Activated T-cell treated with anti-CD3 and anti-CD28 coated beads for 24 hours (primary cell): ENCODE data around the gene PARK7.
A peak's percentile ranks its signal among the peaks of the same experiment; 100 is the strongest.
"Not testable (repeated sequence)": the region's sequence is repeated elsewhere in the genome, so short reads cannot be mapped to it uniquely, and the experiment has no call there.

Source experiments
- DNase-seq: peaks from one replicate; pipeline ENCODE4 v3.0.0-alpha.2; 2020; ENCODE audit warnings: low read depth

Gene PARK7

DNA sequence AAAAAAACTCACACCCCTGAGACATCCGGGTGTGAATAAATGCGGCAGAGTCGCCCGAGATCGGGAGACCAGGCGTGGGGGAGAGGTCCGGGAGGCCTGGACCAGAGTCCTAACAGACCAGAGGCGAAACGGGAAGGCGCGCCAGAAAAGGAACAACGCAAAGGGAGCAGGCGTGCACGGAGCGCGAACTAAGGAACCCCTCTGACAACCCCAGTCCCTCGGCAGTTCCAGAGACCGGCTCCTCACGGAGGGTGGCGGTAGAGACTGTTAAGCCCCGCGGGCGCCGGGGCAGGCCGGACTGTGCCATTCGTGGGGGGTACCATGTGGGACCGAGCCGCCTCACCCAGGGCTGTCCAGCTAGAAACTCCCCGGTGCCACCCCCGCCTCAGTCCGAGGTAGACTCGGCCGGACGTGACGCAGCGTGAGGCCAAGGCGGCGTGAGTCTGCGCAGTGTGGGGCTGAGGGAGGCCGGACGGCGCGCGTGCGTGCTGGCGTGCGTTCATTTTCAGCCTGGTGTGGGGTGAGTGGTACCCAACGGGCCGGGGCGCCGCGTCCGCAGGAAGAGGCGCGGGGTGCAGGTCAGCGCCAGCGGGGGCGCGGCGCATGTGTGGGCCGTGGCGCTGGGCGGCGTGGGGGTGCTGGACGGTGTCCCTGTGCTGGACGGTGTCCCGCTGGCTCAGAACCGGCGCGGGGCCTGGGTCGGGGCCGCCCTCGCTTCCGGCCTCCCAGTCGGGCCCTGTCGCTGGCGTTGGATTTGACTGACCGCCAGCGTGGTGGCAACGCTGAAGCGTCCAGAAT lies at the start of gene PARK7:
PARK7 (plus strand) TSS at position 496 of the 798 bp plus-strand sequence. CDS start 1,075 bp downstream, outside the sequence.
- peak; percentile 100 for DNase-seq

GRCh38 chr1:7912145-7912544 lies 49.4 kb upstream of the PARK7 start:
- no peak for DNase-seq

DNA sequence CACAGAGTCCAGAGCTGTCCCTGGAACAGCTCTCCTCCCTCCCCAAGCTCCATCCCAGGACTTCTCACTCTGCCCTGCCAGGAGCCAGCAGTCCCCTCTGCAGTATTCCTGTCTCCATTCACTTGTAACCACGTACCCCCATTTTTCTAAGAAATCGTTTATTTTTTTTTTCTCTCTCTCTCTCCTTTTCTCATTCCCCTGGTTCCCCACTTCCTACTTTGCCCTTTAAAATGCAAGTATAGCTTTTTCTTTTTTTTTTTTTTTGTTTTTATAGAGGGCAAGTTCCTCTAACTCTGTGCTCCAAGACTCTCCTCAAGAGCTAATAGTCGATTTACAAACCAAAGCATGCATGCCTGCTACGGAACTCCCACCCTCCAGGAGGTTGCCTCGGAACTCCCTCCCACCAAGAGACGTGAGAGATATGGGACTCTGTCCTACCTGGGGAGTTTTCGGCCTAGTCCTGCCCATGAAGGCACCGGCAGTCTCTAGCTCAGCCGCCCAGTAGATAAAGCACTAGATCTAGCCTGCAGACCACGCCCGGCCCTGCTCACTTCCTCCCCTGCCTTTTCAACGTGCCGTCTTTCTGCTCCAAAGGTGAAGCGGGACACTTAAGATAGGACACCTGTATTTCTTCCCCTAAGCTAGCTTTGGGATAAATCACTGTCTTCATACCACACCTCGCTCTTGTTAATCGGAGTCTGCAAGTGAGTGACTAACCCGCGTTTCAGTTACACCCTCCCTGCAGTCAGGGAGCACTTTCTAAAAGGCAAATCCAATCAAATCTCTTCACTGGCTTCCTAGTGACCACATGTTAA lies 48.6 kb upstream of the PARK7 start:
- DNase-seq = no peak

DNA sequence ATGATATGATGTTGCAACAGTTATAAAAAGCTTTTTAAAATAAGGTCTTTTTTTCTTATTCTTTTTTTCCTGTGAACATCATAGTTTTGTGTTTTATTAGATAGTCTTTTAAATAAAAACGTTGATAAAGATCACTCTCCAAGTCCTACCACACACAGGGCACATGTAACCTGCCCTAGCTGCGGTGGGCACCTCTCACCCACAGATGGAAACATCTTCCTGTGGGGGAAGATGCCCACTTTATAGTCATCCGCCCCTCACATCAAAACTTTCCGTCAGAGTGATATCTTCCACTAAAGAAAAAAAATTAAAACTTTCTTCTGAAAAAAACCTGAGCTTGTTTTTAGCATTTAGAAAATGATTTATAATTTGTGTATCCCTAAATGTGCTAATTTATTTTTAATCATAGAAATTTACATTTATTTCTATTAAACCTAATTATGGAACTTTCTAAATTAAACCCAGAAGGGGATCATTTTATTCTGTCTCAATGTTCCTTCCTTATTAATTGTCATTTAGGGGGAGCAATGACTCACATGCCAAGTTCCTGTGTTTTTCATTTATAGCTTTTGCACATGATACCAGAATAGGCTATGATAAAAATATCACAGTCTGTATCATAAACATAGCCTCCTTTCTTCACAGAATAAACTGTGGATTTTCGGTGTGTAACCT lies 45.5 kb upstream of the PARK7 start:
- DNase-seq = peak; percentile 26

DNA sequence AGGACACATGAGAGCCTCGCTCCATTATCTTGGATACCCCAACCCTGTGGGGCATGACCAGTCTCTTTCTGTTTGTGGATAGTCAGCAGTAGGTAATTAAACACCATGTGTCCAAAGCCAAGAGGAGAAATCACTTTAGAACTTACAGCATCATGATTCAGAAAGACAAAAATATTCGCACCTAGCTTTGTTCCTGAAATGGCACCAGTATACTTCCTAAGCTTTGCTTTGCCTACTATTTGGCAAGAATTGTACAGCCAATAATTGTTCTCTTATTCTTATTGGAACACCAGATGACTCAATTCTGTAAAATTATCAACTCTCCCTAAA lies 45.0 kb upstream of the PARK7 start:
- no peak for DNase-seq

- not testable (repeated sequence) for DNase-seq
These were observed 43.5 kb upstream of the PARK7 start for GRCh38 chr1:7917971-7918370.

DNA sequence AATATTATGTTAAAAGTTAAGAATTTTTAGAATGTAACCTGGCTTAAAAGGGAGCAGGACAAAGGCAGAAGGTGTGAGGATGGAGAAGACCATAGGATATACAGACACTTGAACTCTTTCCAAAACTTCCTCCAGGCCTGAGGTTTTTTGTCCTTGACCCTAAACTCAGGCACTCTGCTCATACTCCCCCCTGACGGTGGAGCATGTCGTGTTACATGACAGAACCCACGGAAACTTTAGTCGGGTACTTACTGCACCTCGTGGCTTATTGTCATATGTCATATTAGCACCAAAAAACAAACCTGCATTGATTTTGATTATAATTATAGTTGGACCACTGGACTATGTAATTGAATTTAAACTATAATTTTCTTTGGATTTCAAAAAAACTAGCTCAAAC lies 41.6 kb upstream of the PARK7 start:
- DNase-seq = no peak

- DNase-seq = no peak
These were observed 39.7 kb upstream of the PARK7 start for GRCh38 chr1:7921796-7922195.

DNA sequence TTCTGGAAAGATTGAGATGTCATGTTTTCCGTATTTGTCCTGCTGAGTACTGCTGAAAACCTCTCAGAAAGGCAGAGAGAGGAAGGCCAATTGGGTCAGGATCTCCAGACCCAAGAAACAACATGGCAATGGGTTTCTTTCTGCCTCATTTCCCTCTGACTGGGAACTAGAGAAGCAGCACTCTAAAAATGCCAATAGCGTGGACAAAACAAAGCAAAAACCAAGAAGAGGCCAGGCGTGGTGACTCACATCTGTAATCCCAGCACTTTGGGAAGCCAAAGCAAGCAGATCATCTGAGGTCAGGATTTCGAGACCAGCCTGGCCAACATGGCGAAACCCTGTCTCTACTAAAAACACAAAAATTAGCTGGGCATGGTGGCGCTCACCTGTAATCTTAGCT lies 39.2 kb upstream of the PARK7 start:
- DNase-seq = no peak

- not testable (repeated sequence) for DNase-seq
These were observed 34.5 kb upstream of the PARK7 start for GRCh38 chr1:7927061-7927460.

- no peak for DNase-seq
These were observed 33.3 kb upstream of the PARK7 start for GRCh38 chr1:7928247-7928646.

GRCh38 chr1:7929637-7930036 lies 31.9 kb upstream of the PARK7 start:
- no peak for DNase-seq

GRCh38 chr1:7930645-7931445 lies 30.7 kb upstream of the PARK7 start:
- DNase-seq = no peak

GRCh38 chr1:7931446-7931812 lies 30.1 kb upstream of the PARK7 start:
- no peak for DNase-seq

DNA sequence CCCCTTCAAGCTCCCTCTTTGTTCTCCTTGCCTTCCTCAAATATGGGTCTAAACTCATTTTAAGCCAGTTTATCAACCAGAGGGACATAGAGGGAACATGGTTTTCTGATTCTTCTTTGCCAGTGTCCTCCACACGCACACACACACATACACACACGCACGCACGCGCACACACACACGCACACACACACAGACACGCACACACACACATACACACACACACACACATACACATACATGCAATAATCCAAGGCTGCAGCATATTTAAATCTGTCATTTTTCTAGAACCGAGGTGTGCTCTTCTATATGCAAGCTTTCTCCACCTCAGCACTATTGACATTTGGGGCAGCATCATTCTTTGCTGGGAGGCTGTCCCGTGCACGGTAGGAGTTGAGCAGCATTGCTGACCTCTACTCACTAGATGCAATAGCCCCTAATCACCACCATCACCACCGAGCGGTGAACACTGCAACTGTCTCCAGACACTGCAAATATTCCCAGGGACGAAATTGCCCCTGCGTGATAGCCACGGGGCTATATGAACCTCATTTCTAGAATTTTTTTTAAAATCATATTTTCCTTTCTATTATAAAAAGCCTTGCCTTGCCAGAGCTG lies 28.9 kb upstream of the PARK7 start:
- no peak for DNase-seq

- DNase-seq = no peak
These were observed 23.4 kb upstream of the PARK7 start for GRCh38 chr1:7938070-7938469.

- DNase-seq = no peak
These were observed 21.5 kb upstream of the PARK7 start for GRCh38 chr1:7940034-7940433.

DNA sequence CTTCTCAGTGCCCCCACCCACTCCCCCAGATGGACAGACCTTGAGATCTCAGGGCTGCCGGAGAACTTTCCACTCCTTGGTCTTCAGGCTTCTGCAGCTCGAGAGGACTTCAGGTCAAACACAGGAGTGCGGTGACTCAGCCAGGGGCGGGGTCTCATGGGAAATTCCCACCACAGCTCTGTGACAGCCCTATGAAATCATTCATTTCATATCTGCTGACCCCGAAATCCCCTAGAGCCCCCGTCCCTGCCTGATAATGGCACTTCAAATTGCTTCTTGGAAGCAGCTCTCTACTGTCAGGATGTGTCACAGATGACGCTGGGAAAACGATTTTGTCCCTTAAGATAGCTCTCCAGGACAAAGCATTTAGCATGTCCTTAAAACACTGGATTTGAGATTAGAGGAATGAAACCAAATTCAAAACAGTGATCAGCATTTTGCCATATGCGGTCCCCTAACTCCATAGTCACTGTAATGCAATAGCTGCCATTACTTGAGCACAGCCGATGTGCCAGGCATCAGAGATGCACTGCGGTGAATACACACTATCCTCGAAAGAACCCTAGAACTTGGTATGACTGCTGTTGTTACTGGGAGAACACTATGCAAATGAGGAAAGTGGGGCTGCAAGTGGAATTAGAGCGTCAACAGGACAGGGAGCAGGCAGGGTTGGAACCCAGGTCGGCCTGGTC lies 20.6 kb upstream of the PARK7 start, which contains the start of gene TNFRSF9:
TNFRSF9 (minus strand) TSS at position 95 of the 692 bp plus-strand sequence. CDS start 845 bp downstream, outside the sequence.
- peak; percentile 75 for DNase-seq

DNA sequence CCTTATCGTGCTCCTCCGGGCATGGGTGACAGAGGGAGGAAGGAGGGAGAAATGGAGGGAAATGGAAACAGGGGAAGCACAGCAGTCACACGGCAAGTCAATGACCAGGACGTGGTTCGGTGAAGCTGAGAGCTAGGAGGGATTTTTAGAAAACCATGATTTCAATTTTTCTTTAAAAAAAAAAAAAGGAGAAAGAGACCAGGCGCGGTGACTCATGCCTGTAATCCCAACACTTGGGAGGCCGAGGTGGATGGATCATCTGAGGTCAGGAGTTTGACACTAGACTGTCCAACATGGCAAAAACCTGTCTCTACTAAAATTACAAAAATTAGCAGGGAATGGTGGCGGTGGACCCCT lies 20.1 kb upstream of the PARK7 start:
- DNase-seq = no peak

DNA sequence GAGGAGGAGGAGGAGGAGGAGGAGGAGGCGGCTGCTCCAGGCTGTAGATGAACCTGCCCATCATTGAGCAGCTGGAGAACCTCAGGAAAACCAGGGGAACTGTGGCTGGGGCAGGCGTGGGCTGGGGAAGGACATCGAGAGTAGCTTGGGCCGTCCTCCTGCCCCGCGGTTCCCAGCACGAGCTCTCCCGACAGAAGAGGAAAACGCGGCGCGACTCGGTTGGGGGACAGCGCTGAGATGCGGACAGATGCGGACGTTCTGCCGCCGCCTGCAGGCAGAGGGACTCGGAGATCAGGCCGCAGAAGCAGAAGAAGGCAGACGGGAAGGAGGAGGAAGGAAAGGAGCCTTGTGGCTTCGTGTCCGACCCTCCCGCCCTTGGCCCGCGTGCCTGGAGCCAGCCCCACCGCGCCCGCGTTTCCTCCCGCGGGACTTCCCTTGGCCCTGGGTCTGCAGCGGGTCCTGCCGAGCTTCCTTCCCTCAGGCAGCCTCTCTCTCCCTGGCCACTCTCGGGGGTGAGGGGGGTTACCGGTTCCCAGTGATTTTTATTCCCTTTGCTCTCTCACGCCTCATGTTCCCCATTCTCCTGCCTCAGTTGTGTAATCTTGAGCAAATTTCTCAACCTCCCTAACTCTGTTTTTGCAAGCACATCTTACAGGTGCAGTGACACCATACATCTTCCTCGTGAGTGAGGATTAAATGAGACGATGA lies 19.1 kb upstream of the PARK7 start:
- no peak for DNase-seq
